Ectodermal cell (in vitro differentiated cells): ENCODE results near the gene DUSP8.
"Not testable (repeated sequence)": the region's sequence is repeated elsewhere in the genome, so short reads cannot be mapped to it uniquely, and the experiment has no call there.

ENCODE experiments used
- H3K27ac ChIP-seq: 2 replicates; pipeline ENCODE4 v1.7.0; 2013; ENCODE audit warnings: mild to moderate bottlenecking, low read depth, low read length; ENCODE audit not compliant: insufficient read depth, poor library complexity, severe bottlenecking
- H3K27me3 ChIP-seq: 2 replicates; pipeline ENCODE4 v1.7.0; 2013; ENCODE audit warnings: mild to moderate bottlenecking, low read length; ENCODE audit not compliant: insufficient read depth, control insufficient read depth, poor library complexity, severe bottlenecking
- H3K36me3 ChIP-seq: one replicate; pipeline ENCODE4 v1.7.0; 2013; ENCODE audit warnings: low read length; ENCODE audit not compliant: control insufficient read depth, insufficient read depth
- H3K4me1 ChIP-seq: one replicate; pipeline ENCODE4 v1.7.0; 2013; ENCODE audit warnings: low read length; ENCODE audit not compliant: control insufficient read depth, insufficient read depth
- H3K4me3 ChIP-seq: 2 replicates; pipeline ENCODE4 v1.7.0; 2013; ENCODE audit warnings: low read depth, low read length, control low read depth; ENCODE audit not compliant: insufficient read depth
- H3K9me3 ChIP-seq: 2 replicates; pipeline ENCODE4 v1.7.0; 2013; ENCODE audit warnings: mild to moderate bottlenecking, low read length, moderate library complexity; ENCODE audit not compliant: control insufficient read depth
- WGBS, 2 experiments: methylation state at CpG; one replicate each; pipeline ENCODE4 v1.1.7; 2013; ENCODE audit warnings: missing lambda C conversion rate in 2 of 2; 5-methylcytosine and 5-hydroxymethylcytosine counted together

Gene DUSP8

DNA sequence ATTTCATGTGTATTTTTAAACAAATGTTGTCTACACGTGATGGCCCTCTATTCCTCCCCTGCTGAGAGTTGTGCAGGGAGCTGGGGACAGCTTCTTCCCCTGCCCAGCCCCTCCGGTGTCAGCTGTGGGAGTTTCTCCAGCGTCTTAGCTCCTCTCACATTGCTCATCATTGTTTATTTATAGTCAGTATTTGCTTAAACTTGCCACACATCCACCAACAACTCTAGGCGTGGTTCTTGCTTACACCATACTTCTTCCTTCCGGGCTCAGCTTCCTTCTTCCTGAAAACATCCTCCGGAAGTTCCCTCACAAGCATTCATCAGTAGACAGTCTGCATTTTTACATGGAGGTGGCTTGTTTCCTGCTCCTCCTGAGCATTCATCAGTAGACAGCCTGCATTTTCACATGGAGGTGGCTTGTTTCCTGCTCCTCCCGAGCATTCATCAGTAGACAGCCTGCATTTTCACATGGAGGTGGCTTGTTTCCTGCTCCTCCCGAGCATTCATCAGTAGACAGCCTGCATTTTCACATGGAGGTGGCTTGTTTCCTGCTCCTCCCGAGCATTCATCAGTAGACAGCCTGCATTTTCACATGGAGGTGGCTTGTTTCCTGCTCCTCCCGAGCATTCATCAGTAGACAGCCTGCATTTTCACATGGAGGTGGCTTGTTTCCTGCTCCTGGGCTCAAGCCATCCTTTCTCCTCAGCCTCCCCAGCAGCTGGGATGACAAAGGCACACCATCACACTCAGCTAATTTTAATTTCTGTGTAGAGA is 17.3 kb upstream of the DUSP8 start:
- H3K27me3 ChIP-seq, H3K27ac ChIP-seq: not testable (repeated sequence)
- 70 to 78% methylated on average over 7 of the region's 10 CpGs for WGBS, 2 experiments

DNA sequence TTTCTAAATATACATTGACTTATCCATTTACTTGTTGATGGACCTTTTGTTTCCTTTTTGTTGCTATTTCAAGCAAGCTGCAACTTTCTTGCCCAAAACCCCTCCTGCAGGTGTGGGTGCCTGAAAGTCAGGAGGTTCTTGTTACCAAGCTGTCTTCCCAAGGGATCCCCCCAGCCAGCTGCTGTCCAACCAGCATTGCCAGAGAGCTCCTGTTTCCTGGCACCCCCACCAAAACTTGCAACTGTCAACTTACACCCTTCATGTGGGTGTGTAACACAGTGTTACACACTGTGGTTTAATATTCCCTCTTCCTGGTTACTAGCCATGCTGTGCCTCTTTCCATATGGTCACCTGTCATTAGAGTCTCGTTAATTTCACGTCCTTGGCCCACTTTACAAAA is 14.6 kb upstream of the DUSP8 start:
- WGBS, 2 experiments, result 90 to 100% methylated on average over 2 of the region's 2 CpGs
- Histone ChIP-seq H3K27ac (no peak overlapping the region), H3K27me3 (no peaks in the 10 kb centered on the region), H3K4me3 (no peak overlapping the region), H3K9me3 (no peaks in the 10 kb centered on the region), H3K36me3 (no peaks in the 10 kb centered on the region), H3K4me1 (no peaks in the 10 kb centered on the region)

More for the DNA sequence above, 17.3 kb upstream of the DUSP8 start:
- not testable (repeated sequence) for H3K4me1 ChIP-seq, H3K9me3 ChIP-seq, H3K36me3 ChIP-seq, H3K4me3 ChIP-seq

DNA sequence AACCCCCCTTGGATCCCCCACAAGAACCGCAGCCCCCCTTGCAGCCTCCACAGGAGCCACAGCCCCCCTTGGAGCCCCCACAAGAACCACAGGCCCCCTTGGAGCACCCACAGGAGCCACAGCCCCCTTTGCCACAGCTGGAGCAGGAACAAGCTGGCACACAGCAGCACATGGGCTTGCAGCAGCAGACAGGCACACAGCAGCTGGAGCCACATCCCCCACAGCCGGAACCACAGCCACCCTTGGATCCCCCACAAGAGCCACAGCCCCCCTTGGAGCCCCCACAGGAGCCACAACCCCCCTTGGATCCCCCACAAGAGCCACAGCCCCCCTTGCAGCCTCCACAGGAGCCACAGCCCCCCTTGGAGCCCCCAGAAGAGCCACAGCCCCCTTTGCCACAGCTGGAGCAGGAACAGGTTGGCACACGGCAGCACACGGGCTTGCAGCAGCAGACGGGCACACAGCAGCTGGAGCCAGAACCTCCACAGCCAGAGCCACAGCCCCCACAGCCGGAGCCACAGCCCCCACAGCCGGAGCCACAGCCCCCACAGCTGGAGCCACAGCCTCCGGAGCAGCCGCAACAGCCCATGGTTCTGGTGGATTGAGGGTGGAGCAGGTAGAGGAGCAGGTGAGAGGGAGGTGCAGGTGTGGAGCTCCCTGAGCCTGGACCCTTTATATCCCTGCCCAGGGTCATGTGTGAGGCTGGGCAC is 12.7 kb upstream of the DUSP8 start, which contains the start of gene KRTAP5-1:
Gene KRTAP5-1 (minus strand): TSS at position 623 of the 710 bp plus-strand sequence. CDS start 34 bp downstream, at position 589.
- 87 to 94% methylated on average over 8 to 9 of the region's 9 CpGs for WGBS, 2 experiments
- H3K27me3 ChIP-seq, H3K4me3 ChIP-seq, H3K27ac ChIP-seq, H3K36me3 ChIP-seq, H3K9me3 ChIP-seq, H3K4me1 ChIP-seq: not testable (repeated sequence)

DNA sequence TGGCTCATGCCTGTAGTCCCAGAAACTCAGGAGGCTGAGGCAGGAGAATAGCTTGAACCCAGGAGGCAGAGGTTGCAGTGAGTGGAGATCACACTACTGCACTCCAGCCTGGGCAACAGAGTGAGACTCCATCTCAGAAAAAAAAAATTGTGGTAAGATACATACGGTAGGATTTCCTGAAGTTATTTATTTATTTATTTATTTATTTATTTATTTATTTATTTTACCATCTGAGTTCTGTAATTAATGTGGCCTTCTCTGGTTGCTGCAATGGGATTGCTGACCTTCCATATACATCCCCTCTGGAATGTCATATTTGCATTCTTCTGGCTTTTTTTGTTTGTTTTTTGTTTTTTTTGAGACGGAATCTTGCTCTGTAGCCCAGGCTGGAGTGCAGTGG is 10.8 kb upstream of the DUSP8 start:
- WGBS, 2 experiments, result 94 to 100% methylated on average over 1 of the region's 2 CpGs
- not testable (repeated sequence) for H3K27ac ChIP-seq, H3K36me3 ChIP-seq, H3K27me3 ChIP-seq, H3K4me1 ChIP-seq, H3K9me3 ChIP-seq, H3K4me3 ChIP-seq

DNA sequence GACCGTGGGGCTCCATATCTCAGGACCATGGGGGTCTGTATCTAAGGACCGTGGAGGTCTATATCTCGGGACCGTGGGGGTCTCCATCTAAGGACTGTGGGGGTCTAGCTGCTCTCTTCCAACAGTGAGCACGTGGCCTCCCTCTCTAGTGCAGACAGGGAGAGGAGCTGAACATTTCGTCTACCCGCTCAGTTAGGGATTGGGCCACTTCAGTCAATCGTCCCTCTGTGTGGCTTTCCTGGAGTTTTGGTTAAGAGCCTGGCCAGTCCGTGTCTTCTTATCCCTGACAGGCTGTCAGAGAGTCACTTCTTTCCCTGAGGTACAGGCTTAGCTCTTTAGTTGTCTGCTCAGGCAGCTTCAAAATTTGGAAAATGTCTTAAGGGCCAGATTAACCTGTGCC is 9.9 kb upstream of the DUSP8 start:
- H3K36me3 ChIP-seq, result no peaks in the 10 kb centered on the region
- H3K27me3 ChIP-seq, result no peaks in the 10 kb centered on the region
- 87 to 88% methylated on average over 9 of the region's 9 CpGs for WGBS, 2 experiments
- H3K27ac ChIP-seq, result no peak overlapping the region
- H3K4me3 ChIP-seq, result no peak overlapping the region
- H3K9me3 ChIP-seq, result no peaks in the 10 kb centered on the region
- no peaks in the 10 kb centered on the region for H3K4me1 ChIP-seq

DNA sequence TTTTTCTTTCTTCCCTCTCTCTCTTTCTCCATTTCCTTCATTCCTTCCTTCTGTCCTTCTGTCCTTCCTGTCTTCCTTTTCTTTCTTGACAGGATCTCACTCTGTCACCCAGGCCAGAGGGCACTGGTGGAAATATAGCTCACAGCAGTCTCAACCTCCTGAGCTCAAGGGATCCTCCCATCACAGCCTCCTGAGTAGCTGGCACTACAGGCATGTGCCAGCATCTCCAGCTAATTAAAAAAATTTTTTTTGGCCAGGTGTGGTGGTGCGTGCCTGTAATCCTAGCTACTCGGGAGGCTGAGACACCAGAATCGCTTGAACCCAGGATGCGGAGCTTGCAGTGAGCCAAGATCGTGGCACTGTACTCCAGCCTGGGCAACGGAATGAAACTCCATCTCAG is 4.8 kb upstream of the DUSP8 start:
- Histone ChIP-seq H3K36me3 (no peaks in the 10 kb centered on the region), H3K9me3 (no peaks in the 10 kb centered on the region), H3K4me1 (peaks cover 14% of the 10 kb centered on the region), H3K27ac (no peak overlapping the region), H3K4me3 (no peak overlapping the region), H3K27me3 (peaks cover 38% of the 10 kb centered on the region)
- 91 to 97% methylated on average over 6 of the region's 6 CpGs for WGBS, 2 experiments

DNA sequence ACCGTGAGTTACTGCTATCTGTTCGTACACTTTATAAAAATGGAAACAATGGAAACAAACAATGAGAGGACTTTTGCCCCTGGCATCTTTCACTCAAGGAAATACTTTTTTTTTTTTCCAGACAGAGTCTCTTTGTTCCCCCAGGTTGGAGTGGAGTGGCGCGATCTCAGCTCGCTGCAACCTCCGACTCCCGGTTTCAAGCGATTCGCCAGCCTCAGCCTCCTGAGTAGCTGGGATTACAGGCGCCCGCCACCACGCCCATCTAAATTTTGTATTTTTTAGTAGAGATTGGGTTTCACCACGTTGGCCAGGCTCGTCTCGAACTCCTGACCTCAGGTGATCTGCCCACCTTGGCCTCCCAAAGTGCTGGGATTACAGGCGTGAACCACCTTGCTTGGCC is 3.7 kb upstream of the DUSP8 start:
- not testable (repeated sequence) for H3K4me3 ChIP-seq, H3K27ac ChIP-seq, H3K36me3 ChIP-seq, H3K9me3 ChIP-seq
- peaks cover 14% of the 10 kb centered on the region for H3K4me1 ChIP-seq
- WGBS, 2 experiments, result 87 to 88% methylated on average over 16 of the region's 16 CpGs
- H3K27me3 ChIP-seq, result peaks cover 47% of the 10 kb centered on the region

DNA sequence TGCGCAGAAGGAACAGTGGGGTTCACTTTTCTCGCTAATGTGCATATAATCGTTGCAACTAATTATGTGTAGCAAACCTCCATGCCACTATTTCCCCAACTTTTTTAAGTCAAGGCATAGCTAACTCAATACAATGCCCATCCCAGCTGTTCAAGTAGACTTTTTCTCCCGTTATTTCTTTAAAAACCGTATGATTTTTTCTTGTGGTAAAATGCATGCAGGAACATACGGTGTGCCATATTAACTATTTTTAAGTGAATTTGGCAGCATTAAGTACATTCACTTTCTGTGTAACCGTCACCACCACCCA is 2.8 kb upstream of the DUSP8 start:
- WGBS, 2 experiments, result 31 to 33% methylated on average over 7 of the region's 7 CpGs
- Histone ChIP-seq H3K9me3 (no peaks in the 10 kb centered on the region), H3K27me3 (peaks cover 56% of the 10 kb centered on the region), H3K27ac (no peak overlapping the region), H3K4me3 (no peak overlapping the region), H3K4me1 (peaks cover 14% of the 10 kb centered on the region), H3K36me3 (no peaks in the 10 kb centered on the region)

DNA sequence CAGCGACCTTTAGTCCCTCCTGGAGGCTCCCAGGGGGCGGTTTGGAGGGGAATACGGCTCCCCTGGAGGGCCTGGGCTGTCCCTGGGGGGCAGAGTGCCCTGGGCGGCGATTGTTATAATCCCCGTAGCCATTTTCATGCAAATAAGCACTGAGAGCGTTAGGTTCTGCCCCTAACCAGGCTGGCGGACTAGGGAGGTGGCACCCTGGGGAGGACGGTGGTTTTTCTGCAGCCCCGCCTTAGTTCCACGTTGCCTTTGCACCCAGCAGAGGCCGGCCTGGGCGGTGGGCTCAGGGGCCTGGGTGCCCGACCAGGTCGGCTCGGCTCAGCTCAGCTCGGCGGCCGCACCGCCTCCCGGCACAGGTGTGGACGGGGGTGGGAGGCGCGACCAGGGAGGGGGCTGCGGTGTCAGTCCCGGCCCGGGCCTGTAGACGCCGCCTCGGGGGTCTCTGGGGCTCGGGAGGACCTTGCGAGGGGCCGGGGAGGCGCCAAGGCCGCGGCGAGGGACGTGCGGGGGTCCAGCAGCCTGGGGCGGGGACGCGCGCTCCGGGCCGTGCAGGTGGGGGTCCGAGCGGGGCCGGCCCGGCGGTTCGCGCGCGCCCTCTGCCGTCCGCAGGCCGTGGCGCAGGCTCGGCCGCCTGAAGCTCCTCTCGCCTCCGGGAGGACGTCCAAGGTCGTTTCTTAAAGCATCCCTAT is 2.3 kb upstream of the DUSP8 start:
- Histone ChIP-seq H3K27ac (no peak overlapping the region), H3K36me3 (no peaks in the 10 kb centered on the region), H3K9me3 (no peaks in the 10 kb centered on the region), H3K4me1 (peaks cover 14% of the 10 kb centered on the region), H3K4me3 (peak overlapping the region; percentile 22), H3K27me3 (peaks cover 61% of the 10 kb centered on the region)
- 1% methylated on average over 64 of the region's 64 CpGs for WGBS, 2 experiments

DNA sequence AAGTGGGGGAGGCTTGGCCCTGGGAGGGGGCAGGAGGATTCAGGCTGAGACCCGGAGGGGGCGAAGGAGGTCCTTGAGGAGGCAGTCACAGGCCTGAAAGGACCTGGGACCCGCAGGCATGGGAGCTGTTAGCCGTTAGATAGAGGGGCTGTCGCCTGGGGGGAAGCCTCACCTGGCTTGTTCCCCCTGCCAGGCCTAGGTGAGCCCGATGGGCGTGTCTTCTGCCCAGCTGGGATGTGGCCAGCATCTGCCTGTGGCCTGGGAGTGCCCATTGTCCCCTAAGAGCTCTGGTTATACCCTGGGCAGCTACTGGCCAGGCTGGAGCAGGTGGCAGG is 1.8 kb upstream of the DUSP8 start:
- Histone ChIP-seq H3K36me3 (no peaks in the 10 kb centered on the region), H3K4me1 (peaks cover 14% of the 10 kb centered on the region), H3K4me3 (no peak overlapping the region), H3K9me3 (no peaks in the 10 kb centered on the region), H3K27ac (no peak overlapping the region), H3K27me3 (peaks cover 66% of the 10 kb centered on the region)
- 6 to 10% methylated on average over 7 of the region's 7 CpGs for WGBS, 2 experiments
